GDM1 (cell line): ENCODE results near the gene IGF2BP2.
"Not testable (repeated sequence)": the region's sequence is repeated elsewhere in the genome, so short reads cannot be mapped to it uniquely, and the experiment has no call there.

Source experiments
- DNase-seq: peaks from one replicate; lab custom pipeline; 2025; lab: John Stamatoyannopoulos, UW

The IGF2BP2 gene

GRCh38 chr3:185709251-185709955 is 115.4 kb downstream of the IGF2BP2 start:
- DNase-seq = no peak

- DNase-seq = no peak
Observed at GRCh38 chr3:185708392-185708791, 116.5 kb downstream of the IGF2BP2 start.

DNA sequence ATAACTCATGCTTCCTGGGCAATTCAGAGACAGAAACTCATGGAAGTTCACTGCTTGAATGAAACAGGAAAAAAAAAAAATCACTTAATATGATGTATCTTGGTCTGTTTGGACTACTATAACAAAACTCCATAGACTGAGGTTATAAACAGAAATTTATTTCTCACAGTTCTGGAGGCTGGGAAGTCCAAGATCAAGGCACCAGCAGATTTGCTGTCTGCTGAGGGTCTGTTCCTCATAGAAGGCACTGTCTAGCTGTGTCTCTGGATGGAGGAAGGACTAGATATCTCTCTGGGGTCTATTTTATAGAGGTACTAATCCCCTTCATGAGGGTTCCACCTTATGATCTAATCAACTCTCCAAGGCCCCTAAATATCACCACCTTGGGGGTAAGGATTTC is 119.3 kb downstream of the IGF2BP2 start:
- DNase-seq = no peak

GRCh38 chr3:185702262-185703225 is 122.3 kb downstream of the IGF2BP2 start:
- DNase-seq = no peak

GRCh38 chr3:185701611-185702261 is 123.1 kb downstream of the IGF2BP2 start:
- no peak for DNase-seq

DNA sequence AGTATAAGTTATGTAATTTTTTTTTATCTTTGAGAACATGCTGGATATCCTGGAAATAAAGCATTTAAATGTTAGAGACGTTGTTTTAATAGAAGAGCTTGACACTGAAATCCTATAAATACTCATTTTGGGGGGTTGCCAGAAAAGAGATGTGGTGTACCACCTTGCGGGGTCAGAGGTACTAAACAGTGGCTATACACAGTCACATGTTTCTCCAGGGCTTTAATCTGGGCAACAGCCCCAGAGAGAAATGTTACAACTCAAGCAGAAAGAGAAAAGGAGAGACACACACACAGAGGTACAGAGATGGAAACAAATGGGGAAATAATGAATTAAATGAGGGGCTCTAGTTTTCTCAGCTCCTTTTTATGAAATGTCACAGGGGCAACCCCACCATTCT is 124.9 kb downstream of the IGF2BP2 start:
- no peak for DNase-seq

DNA sequence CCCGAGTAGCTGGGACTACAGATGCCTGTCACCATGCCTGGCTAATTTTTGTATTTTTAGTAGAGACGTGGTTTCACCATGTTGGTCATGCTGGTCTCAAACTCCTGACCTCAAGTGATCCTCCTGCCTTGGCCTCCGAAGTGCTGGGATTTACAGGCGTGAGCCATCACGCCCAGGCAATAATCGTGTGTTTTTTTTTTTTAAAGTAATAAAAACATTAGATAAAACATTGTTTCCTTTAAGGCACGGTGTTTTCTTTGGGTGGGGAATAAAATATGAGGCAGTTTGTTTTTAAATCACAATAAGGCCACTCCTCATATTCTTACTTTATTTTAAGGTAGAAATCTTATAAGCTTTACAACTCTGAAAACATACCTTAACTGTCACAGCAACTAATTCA is 127.6 kb downstream of the IGF2BP2 start:
- DNase-seq = not testable (repeated sequence)

DNA sequence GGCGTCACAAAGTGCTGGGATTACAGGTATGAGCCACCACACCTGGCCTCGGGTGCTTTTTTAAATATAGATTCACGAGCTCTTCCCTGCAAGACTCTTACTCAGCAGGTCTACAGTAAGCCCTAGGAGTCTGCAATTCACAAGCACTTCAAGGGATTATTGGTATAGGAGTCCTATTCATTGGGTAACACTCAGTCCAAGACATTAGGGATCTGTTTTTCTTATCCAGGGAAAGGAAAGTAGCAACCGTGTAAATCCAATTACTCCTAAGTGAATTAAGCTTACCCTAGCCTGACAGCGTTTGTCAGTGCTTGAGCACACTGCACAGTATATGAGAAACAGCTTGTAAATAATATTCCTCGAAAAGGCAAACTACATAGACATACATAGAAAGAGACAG is 128.8 kb downstream of the IGF2BP2 start:
- no peak for DNase-seq

GRCh38 chr3:185693985-185694653 is 130.7 kb downstream of the IGF2BP2 start:
- no peak for DNase-seq

GRCh38 chr3:185691622-185692021 is 133.2 kb downstream of the IGF2BP2 start:
- no peak for DNase-seq

GRCh38 chr3:185687271-185687878 is 137.5 kb downstream of the IGF2BP2 start:
- no peak for DNase-seq

DNA sequence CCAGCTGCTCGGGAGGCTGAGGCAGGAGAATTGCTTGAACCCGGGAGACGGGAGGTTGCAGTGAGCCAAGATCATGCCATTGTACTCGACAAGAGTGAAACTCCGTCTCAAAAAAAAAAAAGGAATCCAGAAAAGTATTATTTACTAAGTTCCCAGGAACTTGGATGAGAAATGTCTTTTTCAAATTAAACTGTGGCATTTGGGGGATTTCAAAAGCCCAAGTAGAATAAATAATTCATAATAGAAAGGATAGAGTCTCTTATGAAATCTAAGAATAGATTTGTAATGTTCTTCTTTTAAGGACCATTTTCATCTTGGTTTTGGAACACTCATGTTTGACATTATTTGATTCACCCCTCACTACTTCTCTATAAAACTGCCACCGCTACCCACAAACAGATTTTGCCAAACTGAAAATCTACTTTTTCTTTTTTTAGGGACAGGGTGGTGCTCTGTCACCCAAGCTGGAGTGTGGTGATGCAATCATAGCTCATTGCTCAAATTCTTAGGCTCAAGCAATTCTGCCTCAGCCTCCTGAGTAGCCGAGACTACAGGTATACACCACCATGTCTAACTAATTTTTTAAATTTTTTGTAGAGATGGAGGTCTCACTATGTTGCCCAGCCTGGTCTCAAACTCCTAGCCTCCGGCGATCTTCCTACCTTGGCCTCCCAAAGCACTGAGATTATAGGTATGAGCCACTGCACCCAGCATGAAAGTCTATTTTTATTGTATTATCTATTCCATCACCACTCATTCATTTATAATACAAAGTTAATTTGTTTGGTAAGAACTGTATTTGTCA is 139.4 kb downstream of the IGF2BP2 start:
- no peak for DNase-seq

DNA sequence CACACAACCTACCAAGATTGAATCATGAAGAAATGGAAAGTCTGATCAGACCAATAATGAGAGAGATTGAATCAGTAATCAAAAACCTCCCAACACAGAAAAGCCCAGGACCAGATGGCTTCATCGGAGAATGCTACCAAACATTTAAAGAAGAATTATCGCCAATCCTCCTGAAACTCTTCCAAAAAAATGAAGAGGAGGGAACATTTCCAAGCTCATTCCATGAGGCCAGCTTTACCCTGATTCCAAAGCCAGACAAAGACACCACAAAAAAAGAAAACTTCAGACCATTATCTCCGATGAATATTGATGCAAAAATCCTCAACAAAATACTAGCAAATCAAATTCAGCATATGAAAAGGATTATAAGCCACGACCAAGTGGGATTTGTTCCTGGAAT is 144.6 kb downstream of the IGF2BP2 start:
- DNase-seq = no peak

DNA sequence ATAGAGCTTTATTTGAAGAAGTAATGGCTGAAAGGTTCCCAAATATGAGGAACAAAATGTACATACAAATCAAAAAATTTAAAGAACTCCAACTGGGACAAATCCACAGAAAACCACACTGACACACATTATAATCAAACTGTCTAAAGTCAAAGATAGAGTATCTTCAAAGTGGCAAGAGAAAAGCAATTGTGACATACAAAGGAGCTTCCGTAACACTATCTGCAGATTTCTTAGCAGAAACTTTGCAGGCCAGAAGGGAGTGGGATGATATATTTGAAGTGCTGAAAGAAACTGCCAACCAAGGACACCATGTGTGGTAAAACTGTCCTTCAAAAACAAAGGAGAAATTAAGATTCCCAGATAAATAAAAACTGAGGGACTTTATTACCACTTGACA is 146.8 kb downstream of the IGF2BP2 start:
- no peak for DNase-seq

GRCh38 chr3:185677146-185677829 is 147.6 kb downstream of the IGF2BP2 start:
- peak; percentile 14 for DNase-seq

DNA sequence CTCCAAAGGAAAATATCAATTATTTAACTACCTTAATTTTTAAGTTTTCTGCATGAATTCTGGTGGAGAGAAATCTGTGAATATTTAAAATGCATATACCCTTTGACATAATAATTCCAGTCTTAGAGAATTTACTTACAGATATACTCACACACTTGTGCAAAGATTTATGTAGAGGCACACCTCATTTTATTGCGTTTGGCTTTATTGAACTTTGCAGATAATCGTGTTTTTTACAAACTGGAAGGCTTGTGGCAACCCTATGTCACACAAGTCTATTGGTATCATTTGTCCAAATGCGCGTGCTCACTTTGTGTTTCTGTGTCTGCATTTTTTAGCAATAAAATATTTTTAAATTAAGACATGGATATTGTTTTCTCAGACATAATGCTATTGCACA is 157.3 kb downstream of the IGF2BP2 start:
- no peak for DNase-seq

DNA sequence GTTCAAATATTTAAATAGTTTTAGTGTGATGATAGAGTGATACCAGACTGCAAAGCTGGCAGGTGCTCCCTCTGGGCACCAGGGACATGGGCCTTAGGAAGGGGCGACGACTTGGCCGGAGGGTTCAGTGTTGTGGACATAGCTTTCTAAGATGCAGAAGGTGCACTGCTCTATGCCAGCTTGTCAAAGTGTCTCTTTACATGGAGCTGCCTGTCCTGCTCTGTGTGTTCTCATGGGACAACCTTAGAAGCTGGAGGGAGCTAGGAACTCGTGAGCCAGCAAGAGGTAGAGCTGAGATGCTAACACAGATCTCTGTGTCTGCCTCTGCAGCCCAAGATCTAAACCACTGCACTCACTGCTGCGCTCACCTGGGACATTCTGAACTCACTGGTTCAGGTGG is 160.9 kb downstream of the IGF2BP2 start:
- DNase-seq = no peak

- DNase-seq = no peak
Observed at GRCh38 chr3:185661772-185662171, 163.1 kb downstream of the IGF2BP2 start.

DNA sequence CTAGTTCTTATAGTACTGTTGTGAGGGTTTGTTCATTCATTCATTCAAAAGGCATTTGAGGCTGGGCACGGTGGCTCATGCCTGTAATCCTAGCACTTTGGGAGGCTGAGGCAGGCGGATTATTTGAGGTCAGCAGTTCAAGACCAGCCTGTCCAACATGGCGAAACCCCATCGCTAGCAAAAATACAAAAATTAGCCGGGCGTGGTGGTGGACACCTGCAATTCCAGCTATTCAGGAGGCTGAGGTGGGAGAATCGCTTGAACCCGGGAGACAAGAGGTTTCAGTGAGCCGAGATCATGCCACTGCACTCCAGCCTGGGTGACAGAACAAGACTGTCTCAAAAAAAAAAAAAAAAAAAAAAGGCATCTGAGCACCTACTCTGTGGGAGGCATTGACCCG is 163.5 kb downstream of the IGF2BP2 start:
- not testable (repeated sequence) for DNase-seq
